ENCODE results near the gene FAM217A.

FAM217A gene

GRCh38 chr6:4108561-4109093 lies 29.7 kb upstream of the FAM217A start:
- no peak overlapping the region for H3K9ac ChIP-seq
- no peak overlapping the region for H3K27ac ChIP-seq

GRCh38 chr6:4107873-4108272 lies 28.9 kb upstream of the FAM217A start:
- Histone ChIP-seq H3K36me3 (ENCODE audit: control insufficient read depth, insufficient read depth, low read length) (no peaks in the 10 kb centered on the region), H3K9me3 (ENCODE audit: control insufficient read depth, low read length) (no peaks in the 10 kb centered on the region), H3K79me2 (no peaks in the 10 kb centered on the region), H3K4me3 (ENCODE audit: low read depth, low read length) (no peak overlapping the region), H3K4me1 (no peaks in the 10 kb centered on the region), H3K4me2 (ENCODE audit: low read length) (no peak overlapping the region), H3K27ac (no peak overlapping the region), H3K27me3 (ENCODE audit: control insufficient read depth, insufficient read depth, low read length) (no peaks in the 10 kb centered on the region), H3K9ac (no peak overlapping the region), H2AFZ (no peak overlapping the region)
- TF ChIP-seq CTCF (IDR thresholded peaks at IDR 0.05), result no peak

More at GRCh38 chr6:4108561-4109093, 29.7 kb upstream of the FAM217A start:
- no peaks in the 10 kb centered on the region for H3K79me2 ChIP-seq
- no peak for TF ChIP-seq CTCF (IDR thresholded peaks at IDR 0.05)
- no peak overlapping the region for H3K4me2 ChIP-seq (ENCODE audit: low read length)
- H3K27me3 ChIP-seq (ENCODE audit: control insufficient read depth, insufficient read depth, low read length), result no peaks in the 10 kb centered on the region
- no peaks in the 10 kb centered on the region for H3K36me3 ChIP-seq (ENCODE audit: control insufficient read depth, insufficient read depth, low read length)
- no peaks in the 10 kb centered on the region for H3K9me3 ChIP-seq (ENCODE audit: control insufficient read depth, low read length)
- H3K4me1 ChIP-seq, result no peaks in the 10 kb centered on the region
- no peak overlapping the region for H2AFZ ChIP-seq
- H3K4me3 ChIP-seq (ENCODE audit: low read depth, low read length), result no peak overlapping the region

- H3K27ac ChIP-seq, result no peak overlapping the region
- no peaks in the 10 kb centered on the region for H3K27me3 ChIP-seq (ENCODE audit: control insufficient read depth, insufficient read depth, low read length)
- no peak overlapping the region for H3K4me2 ChIP-seq (ENCODE audit: low read length)
- H3K4me3 ChIP-seq (ENCODE audit: low read depth, low read length), result no peak overlapping the region
- H3K9ac ChIP-seq, result no peak overlapping the region
- no peaks in the 10 kb centered on the region for H3K4me1 ChIP-seq
- no peak for TF ChIP-seq CTCF (IDR thresholded peaks at IDR 0.05)
- no peaks in the 10 kb centered on the region for H3K9me3 ChIP-seq (ENCODE audit: control insufficient read depth, low read length)
- no peaks in the 10 kb centered on the region for H3K79me2 ChIP-seq
- no peak overlapping the region for H2AFZ ChIP-seq
- H3K36me3 ChIP-seq (ENCODE audit: control insufficient read depth, insufficient read depth, low read length), result no peaks in the 10 kb centered on the region
Observed at GRCh38 chr6:4105980-4106536, 27.1 kb upstream of the FAM217A start.

- no peak overlapping the region for H3K4me3 ChIP-seq (ENCODE audit: low read depth, low read length)
- no peaks in the 10 kb centered on the region for H3K4me1 ChIP-seq
- no peak for TF ChIP-seq CTCF (IDR thresholded peaks at IDR 0.05)
- no peak overlapping the region for H3K9ac ChIP-seq
- no peaks in the 10 kb centered on the region for H3K27me3 ChIP-seq (ENCODE audit: control insufficient read depth, insufficient read depth, low read length)
- no peak overlapping the region for H2AFZ ChIP-seq
- H3K79me2 ChIP-seq, result no peaks in the 10 kb centered on the region
- no peak overlapping the region for H3K27ac ChIP-seq
- H3K9me3 ChIP-seq (ENCODE audit: control insufficient read depth, low read length), result no peaks in the 10 kb centered on the region
- H3K4me2 ChIP-seq (ENCODE audit: low read length), result no peak overlapping the region
- H3K36me3 ChIP-seq (ENCODE audit: control insufficient read depth, insufficient read depth, low read length), result no peaks in the 10 kb centered on the region
Observed at GRCh38 chr6:4103929-4104328, 25.0 kb upstream of the FAM217A start.

GRCh38 chr6:4102687-4103244 lies 23.8 kb upstream of the FAM217A start:
- no peaks in the 10 kb centered on the region for H3K79me2 ChIP-seq
- H3K9ac ChIP-seq, result no peak overlapping the region
- no peaks in the 10 kb centered on the region for H3K9me3 ChIP-seq (ENCODE audit: control insufficient read depth, low read length)
- no peak overlapping the region for H2AFZ ChIP-seq
- H3K27me3 ChIP-seq (ENCODE audit: control insufficient read depth, insufficient read depth, low read length), result no peaks in the 10 kb centered on the region
- no peaks in the 10 kb centered on the region for H3K4me1 ChIP-seq
- H3K4me3 ChIP-seq (ENCODE audit: low read depth, low read length), result no peak overlapping the region
- H3K36me3 ChIP-seq (ENCODE audit: control insufficient read depth, insufficient read depth, low read length), result no peaks in the 10 kb centered on the region
- H3K27ac ChIP-seq, result no peak overlapping the region
- TF ChIP-seq CTCF (IDR thresholded peaks at IDR 0.05), result no peak
- no peak overlapping the region for H3K4me2 ChIP-seq (ENCODE audit: low read length)

Data from parathyroid adenoma (tissue), 2 donors.